GM19328 (cell line): ENCODE measurements around the gene KCNMA1.

Source experiments
- ATAC-seq: cut with Tn5 transposase; IDR thresholded peaks from one replicate; pipeline ENCODE4 v1.9.1; 2021; ENCODE audit warnings: mild to moderate bottlenecking, moderate library complexity; ENCODE audit not compliant: unreplicated experiment

Gene KCNMA1

DNA sequence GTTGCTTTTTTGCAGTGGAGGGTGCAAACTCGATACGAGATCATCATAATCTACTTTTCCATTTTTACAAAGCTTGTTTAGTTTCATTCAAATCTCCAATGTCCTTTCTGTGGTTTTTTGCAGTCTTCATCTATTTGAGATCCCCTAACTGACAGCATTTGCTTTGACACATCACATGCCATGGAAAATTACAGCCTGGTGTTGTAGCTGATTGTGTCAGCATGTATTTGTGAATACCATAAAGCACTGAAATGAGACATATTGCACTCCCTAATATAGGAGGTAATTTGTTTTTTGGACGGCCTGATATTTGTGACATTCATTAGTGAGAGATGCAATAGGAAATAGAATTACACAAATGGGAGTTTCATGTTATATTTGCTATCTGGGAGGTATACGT, 620.8 kb downstream of the KCNMA1 start:
- no peak for ATAC-seq

DNA sequence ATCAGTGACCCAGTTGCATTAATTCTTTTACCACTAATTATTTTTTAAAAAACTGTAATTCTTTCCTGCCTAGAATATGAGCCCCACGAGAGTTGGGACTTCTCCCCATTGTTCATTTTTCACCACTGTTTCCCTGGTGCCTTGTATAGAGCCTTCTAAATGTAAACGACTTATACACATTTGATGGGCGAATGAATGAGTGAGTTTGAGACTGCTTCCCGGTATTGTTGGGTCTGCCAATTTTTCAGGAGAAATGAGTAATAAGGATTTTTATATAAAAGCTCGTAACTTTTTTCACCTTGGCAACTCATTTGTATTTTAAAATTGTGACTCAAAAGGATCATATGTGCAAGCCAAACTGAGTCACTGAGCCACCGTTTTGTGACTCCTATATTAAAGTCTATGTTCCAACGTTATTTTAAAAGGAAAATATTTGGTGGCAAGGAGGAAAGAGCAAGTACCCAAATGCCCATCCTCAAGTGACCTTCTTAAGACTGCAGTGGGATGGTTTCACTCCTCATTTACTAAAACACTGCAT, 621.3 kb downstream of the KCNMA1 start:
- ATAC-seq = no peak

DNA sequence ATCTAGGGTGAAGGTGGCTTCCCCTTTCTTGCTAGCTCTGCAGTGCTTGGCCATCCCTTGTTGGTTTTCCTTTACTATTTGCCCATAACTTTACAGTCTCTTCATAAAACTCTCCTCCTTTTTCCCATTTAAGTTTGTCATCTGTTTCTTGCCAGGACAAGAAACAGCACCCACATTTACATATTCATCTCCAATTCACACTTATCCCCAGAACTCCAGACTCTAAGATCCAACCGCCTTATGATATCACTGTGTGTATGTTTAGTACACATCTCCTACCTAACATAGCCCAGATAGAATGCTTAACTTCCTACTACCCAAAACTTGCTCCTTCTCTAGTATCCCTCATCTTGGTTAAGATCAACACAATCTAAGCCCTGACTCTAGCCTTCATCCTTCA, 622.2 kb downstream of the KCNMA1 start:
- ATAC-seq = no peak

DNA sequence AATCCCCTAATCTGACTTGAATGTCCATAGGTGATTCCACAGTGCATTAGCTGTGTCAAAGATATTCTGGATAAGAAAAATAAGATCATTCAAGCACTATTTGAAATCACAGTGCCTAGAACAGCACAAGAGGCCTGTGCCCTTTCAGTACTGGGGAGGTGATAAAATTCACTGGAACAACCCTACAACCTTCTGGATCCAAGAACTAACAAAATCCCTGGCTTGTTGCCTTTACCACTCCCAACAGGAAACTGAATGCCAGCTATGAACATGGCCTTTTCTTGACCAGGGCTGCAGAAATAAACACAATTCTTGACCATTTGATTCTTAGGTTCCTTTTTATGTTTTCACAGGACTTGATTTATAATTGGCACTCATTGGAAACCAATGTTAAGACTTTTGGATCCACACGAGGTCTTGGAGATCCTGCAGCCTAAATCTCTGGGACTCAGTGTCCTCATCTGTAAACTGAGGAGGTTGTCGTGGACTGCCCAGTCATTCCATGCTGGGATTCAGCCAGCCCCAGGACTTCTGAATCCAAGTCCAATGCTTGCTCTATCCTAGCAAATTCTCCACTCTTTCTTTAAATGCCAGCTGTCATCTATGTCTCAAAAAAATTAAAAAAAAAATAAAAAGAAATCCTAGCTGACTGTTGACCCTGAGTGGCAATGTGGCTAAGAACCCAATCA, 624.7 kb downstream of the KCNMA1 start:
- no peak for ATAC-seq

DNA sequence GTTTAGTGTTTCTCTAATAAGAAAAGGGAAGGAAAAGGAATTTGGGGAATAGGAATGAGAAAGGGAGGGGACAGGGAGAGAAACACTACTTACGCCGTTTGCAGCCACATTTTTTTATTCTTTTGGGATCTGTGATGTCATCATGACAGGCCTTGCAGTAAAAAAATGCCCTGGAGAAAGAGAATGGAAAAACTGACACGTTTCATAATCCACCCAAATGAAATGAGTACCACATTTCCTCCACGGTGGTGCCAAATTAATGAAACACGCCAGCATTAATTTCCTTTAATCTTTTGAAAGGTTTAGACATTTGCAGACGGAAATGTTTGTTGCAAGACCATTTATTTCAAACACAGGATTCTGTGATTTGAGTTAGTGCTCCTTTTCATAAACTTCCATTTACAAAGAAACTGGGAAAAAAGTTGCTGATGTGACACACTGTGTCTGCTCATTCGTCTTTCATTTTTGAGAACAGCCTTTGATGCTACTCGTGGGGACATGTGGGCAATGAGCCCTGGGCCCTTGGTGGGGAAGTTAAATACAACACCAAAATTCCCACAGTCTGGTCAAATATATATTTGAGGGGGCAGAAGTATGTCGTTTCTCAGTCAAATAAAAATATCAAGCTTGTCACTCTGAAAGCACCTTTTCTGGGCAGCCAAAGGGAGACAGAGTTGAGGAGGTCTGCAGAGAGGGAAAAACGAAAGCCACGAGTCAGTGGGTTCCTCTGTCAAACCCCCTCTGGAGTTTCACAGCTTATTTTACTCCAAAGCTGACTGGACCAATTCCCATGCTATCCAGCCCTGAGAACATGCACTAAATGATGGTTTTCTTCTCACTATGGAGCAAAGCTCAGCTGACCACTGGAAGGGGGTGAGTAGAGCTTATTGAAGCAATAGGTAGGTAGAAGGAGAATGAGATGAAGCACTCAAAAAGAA, 625.5 kb downstream of the KCNMA1 start:
- ATAC-seq = no peak

DNA sequence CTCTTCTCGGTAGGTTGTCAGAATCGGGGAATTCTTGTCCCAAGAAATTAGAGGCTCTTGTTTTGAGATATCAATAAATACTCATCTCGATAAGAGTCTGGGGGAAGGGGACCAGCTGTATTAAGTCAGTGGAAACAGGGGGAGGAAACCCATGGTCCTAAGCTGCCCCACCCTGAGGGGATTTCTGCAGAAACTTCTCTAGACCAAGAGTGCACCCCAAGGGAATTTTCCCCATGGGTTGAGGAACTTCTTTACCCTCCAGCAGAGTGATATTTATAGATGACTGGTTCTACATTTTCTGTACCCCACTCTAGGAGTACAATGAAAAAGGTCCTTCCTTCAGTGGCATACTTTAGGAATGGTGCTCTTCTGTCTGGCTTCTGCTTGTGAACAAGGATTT, 627.2 kb downstream of the KCNMA1 start:
- no peak for ATAC-seq

DNA sequence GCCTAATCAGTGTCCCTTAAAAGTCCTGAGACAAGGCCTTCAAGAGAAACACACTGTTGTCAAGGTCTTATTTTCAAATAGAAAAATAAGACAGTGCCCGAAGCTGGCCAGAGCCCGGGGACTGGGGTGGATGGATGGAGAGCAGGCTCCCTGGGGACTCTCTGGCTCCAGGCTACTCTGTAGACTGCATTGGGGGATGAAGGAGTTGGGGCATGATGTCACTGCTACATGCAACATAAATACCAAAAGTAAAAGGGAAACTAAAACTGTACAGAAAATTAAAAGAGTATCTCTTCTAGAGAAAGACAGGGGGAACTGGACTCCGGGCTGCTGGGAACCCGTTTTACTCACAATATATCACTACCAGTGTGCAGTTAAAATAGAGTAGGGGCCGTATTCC, 629.8 kb downstream of the KCNMA1 start:
- peak; percentile 67 for ATAC-seq

DNA sequence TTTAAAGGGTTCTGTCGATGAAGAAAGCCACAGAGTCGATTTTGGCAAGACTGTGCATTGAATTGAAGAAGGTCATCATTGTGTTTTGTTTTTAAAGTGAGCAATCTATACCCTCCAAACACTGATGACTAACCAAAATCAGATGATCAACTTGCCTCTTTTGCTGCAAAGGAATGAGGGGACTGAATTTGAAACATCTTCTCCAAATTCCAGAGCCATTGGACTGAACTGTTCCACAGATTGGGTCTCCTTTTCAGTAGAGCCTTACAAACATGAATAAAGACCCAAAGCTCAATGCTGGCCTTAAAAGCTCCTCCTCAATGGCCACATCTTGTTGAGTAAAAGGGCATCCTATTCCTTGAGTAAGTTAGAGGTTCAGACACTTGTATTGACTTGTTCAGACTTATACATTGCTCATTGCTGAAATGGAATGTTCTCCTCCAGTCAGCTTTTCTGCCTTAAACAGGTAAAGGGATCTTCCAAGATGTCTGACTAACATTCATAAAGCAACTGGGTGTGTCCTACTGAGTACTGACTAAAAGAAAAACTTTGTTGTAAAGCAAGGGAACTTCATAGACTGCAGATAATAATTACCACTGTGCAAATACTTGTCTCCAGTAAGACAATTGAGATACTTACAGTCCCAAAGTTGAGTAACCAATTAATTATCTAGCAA, 630.6 kb downstream of the KCNMA1 start:
- ATAC-seq = no peak

DNA sequence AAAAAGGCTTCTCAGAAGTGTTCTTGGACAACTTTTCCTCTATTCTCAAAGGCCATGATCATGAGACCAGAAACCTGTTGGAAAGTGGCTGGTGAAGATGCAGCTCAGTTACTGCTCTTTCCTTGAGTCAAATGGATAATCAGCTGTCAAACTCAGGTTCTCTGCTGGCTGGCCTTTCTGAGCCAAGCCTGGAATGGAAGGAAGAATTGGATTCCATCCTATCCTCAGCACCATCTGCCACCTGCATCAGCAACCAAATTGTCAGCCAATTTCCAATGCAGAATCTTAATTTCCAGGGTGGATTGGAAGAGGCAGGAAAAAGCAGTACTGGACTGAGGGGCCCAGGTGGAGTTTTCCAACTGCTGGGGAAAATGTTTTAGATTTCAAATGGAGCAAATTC, 631.7 kb downstream of the KCNMA1 start:
- no peak for ATAC-seq

DNA sequence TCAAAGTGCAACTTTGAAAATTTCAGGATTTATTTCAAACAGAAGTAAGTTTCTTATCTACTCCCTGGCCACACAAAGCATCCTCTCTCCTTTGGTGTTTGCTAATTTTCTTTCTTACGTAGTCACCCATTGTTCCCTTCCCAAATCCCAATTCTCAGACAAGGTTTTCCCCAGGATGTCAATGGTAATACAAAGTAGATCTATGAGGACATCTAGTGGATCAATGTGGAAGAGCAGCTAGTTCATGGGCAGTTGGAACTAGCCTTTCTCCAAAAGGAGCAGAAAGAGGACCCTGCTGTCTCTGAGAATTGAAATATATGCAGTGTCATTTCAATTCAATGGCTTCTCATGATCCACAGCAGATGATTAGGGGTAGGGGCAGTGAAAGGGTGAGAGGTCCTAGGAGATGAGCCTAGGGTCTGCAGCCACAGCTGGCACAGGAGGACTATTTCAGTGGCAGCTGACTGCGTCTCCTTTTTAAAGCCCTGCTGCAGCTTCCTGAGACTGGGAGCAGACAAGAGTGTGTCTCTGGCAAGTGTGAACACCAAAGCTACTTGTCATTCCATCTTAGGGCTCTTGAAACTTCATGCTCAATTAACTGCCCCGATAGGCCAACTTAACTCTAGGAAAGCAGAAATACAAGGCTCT, 632.6 kb downstream of the KCNMA1 start:
- no peak for ATAC-seq

DNA sequence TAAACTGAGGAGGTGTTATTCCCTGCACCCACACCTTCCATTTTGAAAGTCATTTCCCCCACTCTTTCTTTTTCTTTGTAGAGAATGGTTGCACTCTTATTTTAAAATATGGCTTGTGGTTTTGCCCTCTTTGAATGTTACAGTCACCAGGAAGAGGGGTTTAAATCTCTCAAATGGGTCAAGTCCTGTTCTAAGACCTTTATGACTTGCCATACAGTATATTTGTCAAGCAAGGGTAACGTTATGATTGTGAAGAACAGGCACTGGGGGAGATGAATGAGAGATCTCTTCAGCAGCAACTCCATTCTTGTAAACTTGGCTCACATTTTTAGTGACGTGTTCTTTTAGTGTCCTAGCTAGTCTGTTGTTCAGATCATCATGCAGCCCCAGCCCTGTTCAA, 634.7 kb downstream of the KCNMA1 start:
- ATAC-seq = no peak

DNA sequence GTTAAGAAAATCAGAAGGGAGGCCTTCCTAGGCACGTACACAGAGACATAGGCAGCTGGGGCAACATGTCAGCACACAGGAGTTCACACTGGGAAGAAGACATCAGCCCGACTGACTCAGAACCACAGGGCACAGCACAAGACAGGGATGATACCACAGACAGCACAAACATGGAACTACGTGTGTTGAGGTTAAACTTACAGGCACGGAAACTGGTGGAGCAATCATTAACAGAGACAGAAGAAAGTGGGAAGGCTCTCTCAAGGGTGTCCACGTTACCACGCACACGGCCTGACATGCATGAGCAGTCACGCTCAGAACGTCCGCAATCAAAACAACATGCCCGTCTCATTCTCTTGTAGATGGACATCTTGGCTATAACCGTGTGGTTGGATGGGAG, 636.4 kb downstream of the KCNMA1 start:
- no peak for ATAC-seq

DNA sequence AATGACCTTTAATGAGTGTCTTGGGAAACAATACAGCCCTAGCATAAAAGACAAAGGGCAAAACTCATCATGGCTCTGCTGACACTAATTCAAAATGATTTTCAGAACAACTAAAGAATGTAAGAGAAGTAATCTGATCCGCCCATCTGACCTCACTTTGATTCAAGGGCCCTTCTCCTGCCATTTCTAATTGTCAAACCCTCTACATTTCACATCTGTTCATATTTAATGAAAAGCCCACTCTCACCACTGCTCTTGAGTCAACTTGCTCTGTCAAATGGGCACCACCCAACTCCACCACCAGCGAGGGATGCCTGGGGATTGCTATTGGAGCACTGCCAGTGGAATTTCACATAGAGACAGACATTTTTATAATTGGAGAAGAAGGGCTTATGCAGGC, 639.2 kb downstream of the KCNMA1 start:
- no peak for ATAC-seq

DNA sequence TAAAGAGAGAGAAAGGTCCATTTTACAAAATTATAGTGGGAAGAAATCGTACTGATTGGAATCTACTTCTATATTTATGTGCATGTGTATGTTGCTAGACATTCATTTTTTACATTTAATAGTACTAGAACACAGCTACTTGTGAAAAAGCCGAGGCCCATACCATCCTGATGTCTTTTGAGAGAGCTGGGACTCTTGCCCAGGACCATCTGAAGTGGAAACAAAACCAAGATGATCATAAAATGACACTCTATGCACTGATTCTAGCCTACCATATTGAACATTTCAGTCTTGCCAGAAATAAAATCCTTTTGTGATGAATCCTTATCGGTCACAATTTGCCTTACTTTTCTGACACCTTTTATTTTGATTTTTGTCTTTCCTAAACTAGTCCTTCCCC, 640.0 kb downstream of the KCNMA1 start:
- ATAC-seq = no peak

DNA sequence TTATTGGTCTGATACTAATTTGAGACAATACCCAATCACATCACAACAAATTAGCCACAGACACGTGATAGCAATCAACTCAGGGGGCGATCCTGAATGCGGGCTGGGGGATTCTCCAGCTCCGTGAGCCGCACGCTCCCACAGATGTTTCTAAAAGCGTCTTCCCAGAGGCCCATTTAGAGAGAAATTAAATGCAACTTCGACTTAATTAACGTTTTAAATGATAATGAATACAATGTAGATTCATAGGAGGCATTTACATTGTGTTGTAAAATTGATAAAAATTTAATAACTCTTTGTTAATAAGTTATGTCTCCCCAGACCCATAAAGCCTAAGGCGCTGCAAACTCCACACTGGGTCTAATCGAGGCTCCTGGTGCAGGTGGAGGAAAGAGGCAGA, 642.6 kb downstream of the KCNMA1 start:
- no peak for ATAC-seq

DNA sequence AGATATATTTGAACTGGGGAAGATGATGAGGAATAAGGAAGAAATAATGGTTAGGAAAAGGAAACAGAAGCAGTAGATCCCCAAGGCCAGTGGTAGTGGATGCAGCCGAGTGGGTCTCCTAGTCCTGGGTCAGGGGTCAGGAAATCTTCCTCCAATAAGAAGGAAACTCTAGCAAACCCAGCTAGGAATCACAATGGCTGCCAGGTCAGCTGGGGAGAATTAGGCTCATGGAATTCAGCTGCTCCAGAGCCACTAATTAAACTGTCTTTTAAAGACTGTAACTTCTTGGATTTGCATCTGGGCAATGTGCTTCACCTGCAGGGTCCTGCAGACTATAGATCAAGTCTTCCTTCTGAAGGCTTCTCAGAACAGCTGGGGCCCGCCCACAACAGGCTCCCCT, 644.4 kb downstream of the KCNMA1 start:
- ATAC-seq = no peak

DNA sequence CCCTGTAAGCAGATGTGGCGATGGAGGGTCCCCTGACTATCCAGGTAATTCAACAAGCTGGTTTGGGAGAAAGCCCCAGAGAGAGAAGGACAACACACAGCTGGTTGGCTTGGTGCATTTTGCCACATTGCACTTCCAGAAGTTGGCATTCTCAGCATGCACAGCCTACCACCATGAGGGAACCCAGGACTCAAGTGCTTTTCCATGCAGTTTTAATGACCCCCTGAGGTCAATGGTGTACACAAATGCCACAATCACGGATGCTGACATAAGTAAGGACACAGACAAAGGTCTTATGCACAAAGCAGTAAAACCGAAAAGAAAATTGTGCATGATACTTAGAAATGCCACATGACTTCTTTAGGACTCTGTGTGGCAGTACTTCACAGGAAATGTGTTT, 645.1 kb downstream of the KCNMA1 start:
- ATAC-seq = no peak

DNA sequence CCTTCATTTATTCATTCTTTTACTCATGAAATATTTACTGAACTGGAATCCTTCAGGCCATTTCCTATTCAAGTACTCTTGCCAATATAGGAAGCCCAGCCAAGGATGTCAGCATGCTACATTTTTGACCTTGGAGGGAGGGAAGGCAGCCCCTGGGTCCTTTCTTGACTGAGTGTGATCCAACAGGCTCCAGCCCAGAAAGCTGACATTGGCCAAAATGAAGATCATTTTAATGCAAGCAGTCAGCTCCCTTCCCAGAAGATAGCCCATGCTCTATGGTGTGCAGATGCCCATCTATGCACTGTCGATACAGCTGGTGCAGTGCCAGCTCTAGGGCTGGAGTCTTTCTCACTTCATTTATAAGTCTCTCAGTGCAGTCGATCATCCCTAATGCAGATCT, 646.0 kb downstream of the KCNMA1 start:
- ATAC-seq = no peak

DNA sequence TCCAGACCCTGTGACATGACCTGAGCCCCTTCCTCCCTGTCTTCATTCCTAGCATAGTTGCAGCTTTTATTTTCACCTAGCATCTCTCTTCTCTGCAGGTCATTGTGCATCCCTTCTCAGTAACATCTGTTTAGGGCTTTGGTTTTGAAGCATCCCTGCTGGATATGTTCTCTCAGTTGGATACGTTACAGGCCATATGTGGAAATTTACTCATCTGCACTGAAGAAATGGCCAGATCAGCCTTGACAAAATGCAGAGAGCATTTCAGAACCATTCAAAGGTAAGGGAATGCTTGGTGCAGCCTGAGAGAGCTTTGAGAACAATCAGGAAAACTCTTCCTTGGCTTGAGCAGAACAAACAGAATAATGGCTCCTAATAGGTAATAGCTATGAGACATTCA, 647.0 kb downstream of the KCNMA1 start:
- no peak for ATAC-seq

DNA sequence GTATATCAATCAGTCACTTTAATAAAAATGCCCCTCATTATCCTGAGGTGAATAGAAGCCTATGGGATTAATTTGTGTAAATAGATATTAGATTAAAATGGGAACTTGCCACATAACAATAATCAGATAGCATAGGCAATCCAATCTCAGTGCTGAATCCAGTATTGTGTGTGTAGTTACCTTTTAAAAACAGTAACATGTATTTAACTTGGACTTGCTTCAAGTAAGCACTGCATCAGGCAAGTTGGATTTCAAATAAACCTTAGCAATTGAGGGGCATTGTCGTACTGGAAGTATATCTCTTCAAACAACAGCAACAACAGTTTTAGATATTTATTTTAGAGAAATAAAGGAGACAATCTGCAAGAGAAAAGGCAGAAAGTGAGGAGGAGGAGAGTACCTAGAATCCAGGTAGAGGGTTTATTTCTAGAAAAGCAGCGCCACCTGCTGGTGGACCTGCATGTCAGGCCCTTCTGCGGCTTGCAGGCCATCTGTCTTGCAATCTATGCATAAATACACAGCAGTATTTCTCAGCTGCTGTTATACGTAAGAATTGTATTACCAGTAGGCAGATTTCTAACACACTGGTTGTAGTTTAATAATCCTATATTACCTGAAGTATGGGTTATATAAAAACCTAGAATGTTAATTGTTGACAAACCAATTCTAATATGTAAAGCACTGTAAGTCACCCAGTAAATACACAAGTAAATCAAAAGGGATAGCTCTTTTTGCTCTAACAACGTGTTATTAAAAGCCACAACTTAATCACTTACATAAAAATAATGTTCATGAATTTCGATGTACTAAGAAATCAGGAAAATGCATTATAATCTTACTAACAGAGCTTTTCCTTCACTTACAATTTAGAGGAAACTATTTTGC, 652.8 kb downstream of the KCNMA1 start:
- no peak for ATAC-seq
